Osteocyte (in vitro differentiated cells): ENCODE measurements around the gene GIMAP4. TPM values are rescaled to one million over a fixed set of nuclear protein-coding genes. Genes with fewer than 3 reads are reported as not detected.

ENCODE experiments used
- DNase-seq: peaks from one replicate; pipeline ENCODE4 v3.0.0; 2021; ENCODE audit warnings: mixed read lengths; ENCODE audit not compliant: unreplicated experiment; ENCODE audit errors: extremely low spot score
- H3K27ac Mint-ChIP-seq: one replicate; pipeline ENCODE4 v1.8.0; 2021; ENCODE audit warnings: mild to moderate bottlenecking, mixed read lengths; ENCODE audit not compliant: unreplicated experiment
- H3K27me3 Mint-ChIP-seq: one replicate; pipeline ENCODE4 v1.8.0; 2021; ENCODE audit warnings: mixed read lengths; ENCODE audit not compliant: unreplicated experiment
- H3K36me3 Mint-ChIP-seq: one replicate; pipeline ENCODE4 v1.8.0; 2021; ENCODE audit warnings: mixed read lengths; ENCODE audit not compliant: unreplicated experiment
- H3K4me1 Mint-ChIP-seq: one replicate; pipeline ENCODE4 v1.8.0; 2021; ENCODE audit warnings: mixed read lengths; ENCODE audit not compliant: unreplicated experiment
- H3K4me3 Mint-ChIP-seq: one replicate; pipeline ENCODE4 v1.8.0; 2021; ENCODE audit warnings: mild to moderate bottlenecking, moderate library complexity, mixed read lengths; ENCODE audit not compliant: unreplicated experiment
- H3K9me3 Mint-ChIP-seq: one replicate; pipeline ENCODE4 v1.8.0; 2021; ENCODE audit warnings: mixed read lengths; ENCODE audit not compliant: unreplicated experiment
- total RNA-seq: library from RNA; stranded (reverse); gene quantifications from 2 replicates; pipeline ENCODE4 v1.2.1, GENCODE V29; 2021
- TF ChIP-seq, protein P1 (sequence below): fragments of 200-600 bp; sonication (generic); IDR thresholded peaks from 2 replicates; pipeline ENCODE4 v1.5.0; 2021; ENCODE audit warnings: antibody characterized with exemption, mild to moderate bottlenecking, moderate library complexity

GIMAP4 gene
- total RNA-seq, 1 donor from 2014 or later: not detected

GRCh38 chr7:150580638-150581394 is 13.6 kb downstream of the GIMAP4 start:
- DNase-seq: no peak
- Mint-ChIP-seq H3K9me3 (peaks cover 34% of the 10 kb centered on the region), H3K27ac (no peak overlapping the region), H3K4me3 (no peak overlapping the region), H3K27me3 (no peaks in the 10 kb centered on the region), H3K36me3 (no peaks in the 10 kb centered on the region), H3K4me1 (no peaks in the 10 kb centered on the region)
- TF ChIP-seq, protein P1, sequence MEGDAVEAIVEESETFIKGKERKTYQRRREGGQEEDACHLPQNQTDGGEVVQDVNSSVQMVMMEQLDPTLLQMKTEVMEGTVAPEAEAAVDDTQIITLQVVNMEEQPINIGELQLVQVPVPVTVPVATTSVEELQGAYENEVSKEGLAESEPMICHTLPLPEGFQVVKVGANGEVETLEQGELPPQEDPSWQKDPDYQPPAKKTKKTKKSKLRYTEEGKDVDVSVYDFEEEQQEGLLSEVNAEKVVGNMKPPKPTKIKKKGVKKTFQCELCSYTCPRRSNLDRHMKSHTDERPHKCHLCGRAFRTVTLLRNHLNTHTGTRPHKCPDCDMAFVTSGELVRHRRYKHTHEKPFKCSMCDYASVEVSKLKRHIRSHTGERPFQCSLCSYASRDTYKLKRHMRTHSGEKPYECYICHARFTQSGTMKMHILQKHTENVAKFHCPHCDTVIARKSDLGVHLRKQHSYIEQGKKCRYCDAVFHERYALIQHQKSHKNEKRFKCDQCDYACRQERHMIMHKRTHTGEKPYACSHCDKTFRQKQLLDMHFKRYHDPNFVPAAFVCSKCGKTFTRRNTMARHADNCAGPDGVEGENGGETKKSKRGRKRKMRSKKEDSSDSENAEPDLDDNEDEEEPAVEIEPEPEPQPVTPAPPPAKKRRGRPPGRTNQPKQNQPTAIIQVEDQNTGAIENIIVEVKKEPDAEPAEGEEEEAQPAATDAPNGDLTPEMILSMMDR: no peak

GRCh38 chr7:150585199-150585598 is 18.0 kb downstream of the GIMAP4 start:
- TF ChIP-seq, protein P1: no peak
- Mint-ChIP-seq H3K4me3 (no peak overlapping the region), H3K4me1 (no peaks in the 10 kb centered on the region), H3K27ac (no peak overlapping the region), H3K9me3 (peaks cover 39% of the 10 kb centered on the region), H3K36me3 (no peaks in the 10 kb centered on the region), H3K27me3 (no peaks in the 10 kb centered on the region)
- no peak for DNase-seq

DNA sequence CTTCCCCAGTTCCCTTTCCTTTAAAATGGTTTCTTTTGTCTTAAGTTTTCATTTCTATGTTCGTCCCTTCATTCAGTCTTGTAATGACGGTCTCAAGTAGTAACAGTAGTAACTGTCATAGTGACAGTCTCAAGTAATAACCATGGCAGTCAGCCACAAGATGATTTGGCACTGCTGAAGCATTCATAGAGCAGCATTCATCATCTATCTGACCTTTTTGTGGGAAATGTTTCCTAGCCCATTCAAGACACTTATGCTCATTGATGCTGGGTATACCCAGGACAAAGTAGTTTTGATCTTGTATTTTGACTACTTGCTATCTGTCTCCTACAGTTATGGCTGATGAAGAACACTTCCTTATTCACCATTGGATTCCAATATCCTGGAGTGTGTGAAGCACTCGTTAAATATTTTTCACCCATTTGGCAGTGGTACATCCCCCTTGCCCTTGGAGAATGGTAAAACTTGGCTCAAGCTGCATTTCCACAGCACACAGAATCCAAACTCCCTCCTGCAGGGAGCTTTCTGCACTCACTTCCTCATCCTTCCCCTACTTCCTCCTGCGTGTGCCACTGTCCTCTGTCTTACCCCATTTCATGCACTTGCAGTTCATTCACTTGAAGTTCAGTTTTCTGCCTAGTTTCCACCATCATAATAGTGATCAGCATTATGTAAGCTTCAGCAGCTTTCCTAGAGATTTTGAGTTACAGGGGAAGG is 19.0 kb downstream of the GIMAP4 start:
- peaks cover 48% of the 10 kb centered on the region for H3K9me3 Mint-ChIP-seq
- H3K27me3 Mint-ChIP-seq: no peaks in the 10 kb centered on the region
- H3K4me1 Mint-ChIP-seq: no peaks in the 10 kb centered on the region
- DNase-seq: no peak
- H3K36me3 Mint-ChIP-seq: no peaks in the 10 kb centered on the region
- TF ChIP-seq, protein P1: no peak
- H3K4me3 Mint-ChIP-seq: no peak overlapping the region
- H3K27ac Mint-ChIP-seq: no peak overlapping the region

DNA sequence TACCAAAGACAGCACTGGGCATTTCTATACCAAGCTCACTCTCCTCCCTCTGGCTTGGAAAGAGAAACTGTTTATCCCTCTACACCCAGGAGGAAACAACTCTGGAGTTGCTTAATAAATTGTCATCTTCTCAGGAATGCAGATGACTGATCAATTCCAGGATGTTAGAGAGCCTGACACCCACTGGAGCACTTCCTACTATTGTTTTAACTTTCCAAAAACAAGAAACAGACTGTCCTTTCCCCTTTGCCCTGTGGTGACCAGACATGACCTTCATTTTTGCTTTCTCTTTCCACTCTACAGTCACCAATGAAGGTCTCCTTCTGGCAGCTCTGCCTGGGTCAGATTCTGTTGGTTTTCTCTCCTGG is 19.6 kb downstream of the GIMAP4 start:
- Mint-ChIP-seq H3K27ac (no peak overlapping the region), H3K36me3 (no peaks in the 10 kb centered on the region), H3K9me3 (peaks cover 49% of the 10 kb centered on the region), H3K27me3 (no peaks in the 10 kb centered on the region), H3K4me1 (no peaks in the 10 kb centered on the region), H3K4me3 (no peak overlapping the region)
- TF ChIP-seq, protein P1: no peak
- DNase-seq: no peak

GRCh38 chr7:150587551-150587950 is 20.4 kb downstream of the GIMAP4 start:
- Mint-ChIP-seq H3K4me1 (no peaks in the 10 kb centered on the region), H3K27me3 (no peaks in the 10 kb centered on the region), H3K27ac (no peak overlapping the region), H3K36me3 (no peaks in the 10 kb centered on the region), H3K4me3 (no peak overlapping the region), H3K9me3 (peaks cover 52% of the 10 kb centered on the region)
- TF ChIP-seq, protein P1: no peak
- DNase-seq: no peak
